ENCODE measurements around the gene NUDCD2. TPM values are rescaled to one million over a fixed set of nuclear protein-coding genes. Genes with fewer than 3 reads are reported as not detected.

NUDCD2 gene
- total RNA-seq, 1 experiment from 2014 or later, result 56.8 TPM

DNA sequence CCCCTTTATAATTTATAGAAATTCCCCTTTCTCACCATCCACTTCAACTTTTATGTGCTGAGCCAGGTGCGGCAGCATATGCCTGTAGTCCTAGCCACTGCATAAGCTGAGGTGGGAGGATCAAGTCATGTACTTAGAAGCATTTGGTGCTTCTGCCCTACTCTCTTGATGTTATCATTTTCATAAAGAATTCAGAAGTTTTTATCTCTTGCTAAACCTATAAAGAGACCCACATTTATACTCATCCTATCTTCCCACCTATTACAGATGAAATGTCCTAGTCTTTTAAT is 19.0 kb upstream of the NUDCD2 start:
- DNase-seq (ENCODE audit: low read depth, low spot score) (no peak), ATAC-seq (no peak)
- Histone ChIP-seq H3K4me1 (ENCODE audit: control insufficient read depth in 1 of 2, insufficient read depth in 2 of 2, low read length in 2 of 2) (no peaks in the 10 kb centered on the region), H3K27ac (ENCODE audit: low read depth, low read length) (no peak overlapping the region), H3K4me3 (replicated peaks in 1 of 2; ENCODE audit: low read depth in 1 of 2, low read length in 2 of 2) (no peak overlapping the region), H4K20me1 (ENCODE audit: insufficient read depth) (no peaks in the 10 kb centered on the region), H3K9ac (ENCODE audit: low read length) (no peak overlapping the region), H2AFZ (ENCODE audit: low read depth, low read length, poor library complexity, severe bottlenecking) (no peak overlapping the region), H3K4me2 (ENCODE audit: low read length) (no peak overlapping the region), H3K79me2 (ENCODE audit: insufficient read depth, low read length) (no peaks in the 10 kb centered on the region), H3K9me2 (ENCODE audit: insufficient read depth) (no peaks in the 10 kb centered on the region), H3K36me3 (ENCODE audit: control insufficient read depth in 1 of 2, insufficient read depth in 2 of 2, low read length in 2 of 2) (peaks cover 43 to 68% of the 10 kb centered on the region in 2 experiments), H3K27me3 (ENCODE audit: insufficient read depth, low read length) (no peaks in the 10 kb centered on the region), H3K9me3 (ENCODE audit: control insufficient read depth in 1 of 2, insufficient read depth in 1 of 2, low read depth in 1 of 2, low read length in 2 of 2) (no peaks in the 10 kb centered on the region)
- no peak for TF ChIP-seq CBX3 (IDR thresholded peaks at IDR 0.05; ENCODE audit: low read depth)
- TF ChIP-seq EGR1 (IDR thresholded peaks at IDR 0.05; ENCODE audit: low read depth), result no peak
- TF ChIP-seq TCF7L2 (IDR thresholded peaks at IDR 0.05; ENCODE audit: borderline replicate concordance, extremely low read depth, insufficient read depth, insufficient read length), result no peak
- TF ChIP-seq RAD21 (IDR thresholded peaks at IDR 0.05; ENCODE audit: low read depth), result no peak
- no peak for TF ChIP-seq EZH2phosphoT487 (IDR thresholded peaks at IDR 0.05; ENCODE audit: borderline replicate concordance)
- no peak for TF ChIP-seq JUND (IDR thresholded peaks at IDR 0.05)
- no peak for TF ChIP-seq POLR2AphosphoS5 (IDR thresholded peaks at IDR 0.05; ENCODE audit: low read depth, low read length)
- TF ChIP-seq ZFX (IDR thresholded peaks at IDR 0.05), result no peak
- TF ChIP-seq, protein P1, sequence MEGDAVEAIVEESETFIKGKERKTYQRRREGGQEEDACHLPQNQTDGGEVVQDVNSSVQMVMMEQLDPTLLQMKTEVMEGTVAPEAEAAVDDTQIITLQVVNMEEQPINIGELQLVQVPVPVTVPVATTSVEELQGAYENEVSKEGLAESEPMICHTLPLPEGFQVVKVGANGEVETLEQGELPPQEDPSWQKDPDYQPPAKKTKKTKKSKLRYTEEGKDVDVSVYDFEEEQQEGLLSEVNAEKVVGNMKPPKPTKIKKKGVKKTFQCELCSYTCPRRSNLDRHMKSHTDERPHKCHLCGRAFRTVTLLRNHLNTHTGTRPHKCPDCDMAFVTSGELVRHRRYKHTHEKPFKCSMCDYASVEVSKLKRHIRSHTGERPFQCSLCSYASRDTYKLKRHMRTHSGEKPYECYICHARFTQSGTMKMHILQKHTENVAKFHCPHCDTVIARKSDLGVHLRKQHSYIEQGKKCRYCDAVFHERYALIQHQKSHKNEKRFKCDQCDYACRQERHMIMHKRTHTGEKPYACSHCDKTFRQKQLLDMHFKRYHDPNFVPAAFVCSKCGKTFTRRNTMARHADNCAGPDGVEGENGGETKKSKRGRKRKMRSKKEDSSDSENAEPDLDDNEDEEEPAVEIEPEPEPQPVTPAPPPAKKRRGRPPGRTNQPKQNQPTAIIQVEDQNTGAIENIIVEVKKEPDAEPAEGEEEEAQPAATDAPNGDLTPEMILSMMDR (IDR thresholded peaks at IDR 0.05 in 2 of 3, conservative IDR thresholded peaks at IDR 0.05 in 1 of 3; ENCODE audit: borderline replicate concordance in 1 of 3, insufficient read depth in 1 of 3, low read depth in 2 of 3, low read length in 2 of 3), result no peak
- TF ChIP-seq, protein P2, sequence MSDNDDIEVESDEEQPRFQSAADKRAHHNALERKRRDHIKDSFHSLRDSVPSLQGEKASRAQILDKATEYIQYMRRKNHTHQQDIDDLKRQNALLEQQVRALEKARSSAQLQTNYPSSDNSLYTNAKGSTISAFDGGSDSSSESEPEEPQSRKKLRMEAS (IDR thresholded peaks at IDR 0.05), result no peak
- no peak for TF ChIP-seq YY1 (IDR thresholded peaks at IDR 0.05; ENCODE audit: extremely low read depth, insufficient replicate concordance, low read depth, low read length)
- no peak for TF ChIP-seq ZNF274 (IDR thresholded peaks at IDR 0.05; ENCODE audit: low read depth, low read length)
- no peak for TF ChIP-seq EZH2 (IDR thresholded peaks at IDR 0.05)
- ChIA-PET POLR2A (interaction anchor here (0.6 kb wide), 1 partner anchor 41 kb away, joined by 5 read pairs; no protein-coding TSS in a partner anchor), CTCF (interaction anchor here (0.9 kb wide), 1 partner anchor 10 kb away, joined by 3 read pairs; no protein-coding TSS in a partner anchor), RAD21 (ENCODE audit: low non-redundant PET in 1 of 2, low total read pairs in 2 of 2, uncharacterized antibody in 2 of 2, unreplicated experiment in 2 of 2) (no interaction called here)
- no TSS peak for BruUV-seq (replicated peaks)
- intact Hi-C loops (cut with micrococcal nuclease), result no loop called here

Measured in HCT116 (cell line).